K562 (cell line): ENCODE data around the gene FAM89B. TPM values are rescaled to one million over a fixed set of nuclear protein-coding genes. Genes with fewer than 3 reads are reported as not detected.

Experiments used
- CREB3 ChIP-seq: fragments of 450-650 bp; conservative IDR thresholded peaks from 2 replicates; pipeline ENCODE4 v1.6.1; 2016; ENCODE audit warnings: missing genetic modification characterization, low read depth, mild to moderate bottlenecking, missing compliant biosample characterization, moderate library complexity
- DMBX1 ChIP-seq: fragments of 250-450 bp; sonication (Bioruptor Pico); IDR thresholded peaks from 2 replicates; pipeline ENCODE4 v1.8.0; 2022; ENCODE audit warnings: inconsistent platforms, mild to moderate bottlenecking, moderate library complexity, borderline replicate concordance
- ELF2 ChIP-seq: fragments of 250-450 bp; sonication (Bioruptor Pico); IDR thresholded peaks from 2 replicates; pipeline ENCODE4 v1.5.0; 2021; ENCODE audit warnings: mild to moderate bottlenecking
- HMG20A ChIP-seq: fragments of 450-650 bp; formaldehyde crosslinking; conservative IDR thresholded peaks from 2 replicates; pipeline ENCODE4 v1.4.0; 2020; ENCODE audit warnings: mild to moderate bottlenecking, mixed read lengths
- ID3 ChIP-seq, 2 experiments: fragments of 250-450 bp in 1 of 2; fragments of 450-650 bp in 1 of 2; sonication (Bioruptor Pico) in 1 of 2; IDR thresholded peaks; 2 replicates each; pipeline versions ENCODE4 v1.6.1 to v1.8.0; 2016 to 2021; ENCODE audit warnings: mild to moderate bottlenecking in 2 of 2, moderate library complexity in 2 of 2, missing compliant biosample characterization in 1 of 2, missing genetic modification characterization in 1 of 2
- MITF ChIP-seq: IDR thresholded peaks from 2 replicates; pipeline ENCODE4 v1.6.1; 2014; ENCODE audit warnings: antibody characterized with exemption
- POLR2H ChIP-seq: IDR thresholded peaks from 2 replicates; pipeline ENCODE4 v1.6.1; 2016; ENCODE audit warnings: missing genetic modification characterization, low read depth, mild to moderate bottlenecking, control low read depth, missing compliant biosample characterization, moderate library complexity
- STAT6 ChIP-seq: sonication (generic); formaldehyde crosslinking; IDR thresholded peaks from 2 replicates; pipeline ENCODE4 v1.8.1; 2023; ENCODE audit warnings: mild to moderate bottlenecking, missing genetic modification reagents
- TAF7 ChIP-seq: fragments of 450-650 bp; IDR thresholded peaks from 2 replicates; pipeline ENCODE4 v1.6.1; 2016; ENCODE audit warnings: missing genetic modification characterization, missing compliant biosample characterization
- ZFPM2 ChIP-seq: fragments of 250-450 bp; sonication (Bioruptor Pico); IDR thresholded peaks from 2 replicates; pipeline ENCODE4 v1.5.1; 2022; ENCODE audit warnings: mild to moderate bottlenecking
- ZKSCAN3 ChIP-seq: fragments of 250-450 bp; sonication (Bioruptor Pico); IDR thresholded peaks from 2 replicates; pipeline ENCODE4 v1.4.0; 2020
- ZNF175 ChIP-seq: fragments of 200-800 bp; sonication (Bioruptor generic); IDR thresholded peaks from 2 replicates; pipeline ENCODE4 v1.6.1; 2016; ENCODE audit warnings: low read depth, mild to moderate bottlenecking, missing genetic modification characterization, missing compliant biosample characterization
- ZNF639 ChIP-seq, 2 experiments: fragments of 200-800 bp in 1 of 2; sonication (Bioruptor generic) in 1 of 2; sonication (generic) in 1 of 2; formaldehyde crosslinking in 1 of 2; IDR thresholded peaks in 1 of 2; conservative IDR thresholded peaks in 1 of 2; 2 replicates each; pipeline versions ENCODE4 v1.5.0 to v1.6.1; 2016 to 2020; ENCODE audit warnings: missing compliant biosample characterization in 1 of 2, missing genetic modification characterization in 1 of 2, missing genetic modification reagents in 1 of 2
- ZNF695 ChIP-seq: fragments of 450-650 bp; formaldehyde crosslinking; IDR thresholded peaks from 2 replicates; pipeline ENCODE4 v1.4.0; 2020; ENCODE audit warnings: mild to moderate bottlenecking, moderate library complexity
- ZZZ3 ChIP-seq: fragments of 450-650 bp; IDR thresholded peaks from 2 replicates; pipeline ENCODE4 v1.6.1; 2016; ENCODE audit warnings: antibody characterized with exemption, mild to moderate bottlenecking, moderate library complexity
- polyA plus RNA-seq, 8 experiments: library from polyadenylated mRNA; depleted of rRNA in 4 of 8; stranded (reverse) in 5 of 8; unstranded in 3 of 8; fragments of >200 nt; fragmentation: Nextera tagmentation in 2 of 8; fragmentation: Illumina TruSeq in 1 of 8; extraction: Ambion mirVana in 2 of 8; extraction: Trizol in 1 of 8; gene quantifications; 2 replicates each; pipeline versions ENCODE4 v1.2.1 to v1.2.3, GENCODE V29; 2011 to 2014; ENCODE audit warnings: inconsistent platforms in 1 of 8, missing spikeins in 1 of 8
- total RNA-seq, 7 experiments: library from RNA; depleted of rRNA in 6 of 7; stranded (reverse); fragments of >200 nt in 6 of 7; fragmentation: Illumina TruSeq in 2 of 7; extraction: Trizol in 2 of 7; gene quantifications; 2 replicates each; pipeline versions ENCODE4 v1.2.1 to v1.2.3, GENCODE V29; 2011 to 2021; ENCODE audit warnings: low replicate concordance in 1 of 7
- TF ChIP-seq, protein P1 (sequence below): fragments of 150-350 bp; conservative IDR thresholded peaks from 2 replicates; pipeline ENCODE4 v1.6.1; 2014; ENCODE audit warnings: low read length

FAM89B gene
- total and polyA plus RNA-seq, 9 of the 15 experiments (the other 6 are each of a cell fraction or from before 2014, with no cell fraction given), result 0.32 to 27.6 (median 11.9) TPM

- TF ChIP-seq ZKSCAN3 (peak; percentile 75), TAF7 (no peak), ELF2 (no peak), HMG20A (no peak), ZNF175 (CRISPR knock-in tag) (no peak), ZFPM2 (CRISPR knock-in tag) (no peak), STAT6 (CRISPR knock-in tag) (0 out of 2 replicates have a peak, but pooled peaks have one; percentile 41), ZNF695 (CRISPR knock-in tag) (no peak), ZNF639 (CRISPR knock-in tag; conservative IDR thresholded peaks at IDR 0.05 in 1 of 2, IDR thresholded peaks at IDR 0.05 in 1 of 2) (no peak), MITF (no peak; the same call in 1 of the 2 replicates), CREB3 (tag) (no peak), POLR2H (no peak), ID3 (CRISPR knock-in tag; IDR thresholded peaks at IDR 0.05) (no peak), ID3 (tag; IDR thresholded peaks at IDR 0.05) (no peak), DMBX1 (CRISPR knock-in tag) (no peak), ZZZ3 (no peak)
- TF ChIP-seq, protein P1, sequence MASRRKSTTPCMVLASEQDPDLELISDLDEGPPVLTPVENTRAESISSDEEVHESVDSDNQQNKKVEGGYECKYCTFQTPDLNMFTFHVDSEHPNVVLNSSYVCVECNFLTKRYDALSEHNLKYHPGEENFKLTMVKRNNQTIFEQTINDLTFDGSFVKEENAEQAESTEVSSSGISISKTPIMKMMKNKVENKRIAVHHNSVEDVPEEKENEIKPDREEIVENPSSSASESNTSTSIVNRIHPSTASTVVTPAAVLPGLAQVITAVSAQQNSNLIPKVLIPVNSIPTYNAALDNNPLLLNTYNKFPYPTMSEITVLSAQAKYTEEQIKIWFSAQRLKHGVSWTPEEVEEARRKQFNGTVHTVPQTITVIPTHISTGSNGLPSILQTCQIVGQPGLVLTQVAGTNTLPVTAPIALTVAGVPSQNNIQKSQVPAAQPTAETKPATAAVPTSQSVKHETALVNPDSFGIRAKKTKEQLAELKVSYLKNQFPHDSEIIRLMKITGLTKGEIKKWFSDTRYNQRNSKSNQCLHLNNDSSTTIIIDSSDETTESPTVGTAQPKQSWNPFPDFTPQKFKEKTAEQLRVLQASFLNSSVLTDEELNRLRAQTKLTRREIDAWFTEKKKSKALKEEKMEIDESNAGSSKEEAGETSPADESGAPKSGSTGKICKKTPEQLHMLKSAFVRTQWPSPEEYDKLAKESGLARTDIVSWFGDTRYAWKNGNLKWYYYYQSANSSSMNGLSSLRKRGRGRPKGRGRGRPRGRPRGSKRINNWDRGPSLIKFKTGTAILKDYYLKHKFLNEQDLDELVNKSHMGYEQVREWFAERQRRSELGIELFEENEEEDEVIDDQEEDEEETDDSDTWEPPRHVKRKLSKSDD, result no peak
These were observed 25.9 kb upstream of the FAM89B start (continued) for GRCh38 chr11:65546217-65546958.
